ENCODE results near the gene ABL1. TPM values are rescaled to one million over a fixed set of nuclear protein-coding genes. Genes with fewer than 3 reads are reported as not detected.

Gene ABL1
- polyA plus RNA-seq, 3 donors from 2014 or later = 0.25 to 19.2 (median 5.0) TPM

DNA sequence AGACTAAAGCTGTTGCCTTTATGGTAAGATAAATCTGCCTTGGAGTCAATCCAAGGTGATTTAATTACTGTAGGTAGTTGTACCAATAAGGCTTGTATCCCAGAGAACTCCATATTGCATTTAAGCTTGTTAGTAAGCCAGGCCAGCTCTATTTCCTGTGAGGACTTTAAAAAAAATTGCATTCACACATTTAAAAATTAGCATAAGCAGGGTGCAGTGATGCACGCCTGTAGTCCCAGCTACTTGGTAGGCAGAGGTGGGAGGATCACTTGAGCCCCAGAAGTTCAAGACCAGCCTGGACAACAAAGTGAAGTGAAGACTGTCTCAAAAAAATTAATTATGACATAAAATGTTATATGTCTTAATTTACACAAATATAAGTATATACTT is 28.7 kb upstream of the ABL1 start:
- Mint-ChIP-seq H3K36me3 (no peaks in the 10 kb centered on the region), H3K9me3 (peaks cover 0 to 3% (median 0%) of the 10 kb centered on the region in 6 donors), H3K27ac (peak overlapping the region; percentile 54 to 94 (median 87)), H3K4me3 (peak overlapping the region in 3 of 5 donors; percentile 14 to 46 (median 36)), H3K27me3 (ENCODE audit: low read depth in 3 of 3) (peaks cover 0 to 2% (median 1%) of the 10 kb centered on the region in 3 donors), H3K4me1 (peaks cover 14 to 22% of the 10 kb centered on the region in 2 donors)
- DNase-seq = peak; percentile 32 to 41 (median 37)

DNA sequence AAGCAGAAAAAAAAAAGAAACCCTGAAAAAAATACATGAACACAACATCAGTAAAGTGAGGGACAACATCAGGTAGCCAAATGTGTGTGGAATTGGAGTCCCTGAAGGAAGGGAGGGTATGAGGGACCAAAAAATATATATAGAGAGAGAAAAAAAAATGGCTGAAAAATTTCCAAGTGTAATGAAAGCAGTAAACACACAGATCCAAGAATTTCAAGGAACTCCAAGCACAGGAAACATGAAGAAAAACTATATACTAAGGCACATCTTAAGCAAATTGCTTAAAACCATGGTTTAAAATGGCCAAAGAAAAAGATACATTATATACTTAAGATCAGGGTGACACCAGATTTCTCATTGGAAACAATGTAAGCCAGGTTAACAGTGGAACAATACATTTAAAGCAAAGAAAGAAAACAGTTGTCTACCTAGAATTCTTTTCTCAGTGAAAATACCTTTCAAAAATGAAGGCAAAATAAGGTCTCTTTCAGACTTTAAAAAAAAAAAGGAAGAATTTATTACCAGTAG is 24.4 kb upstream of the ABL1 start:
- no peak for DNase-seq
- H3K4me3 Mint-ChIP-seq = no peak overlapping the region
- H3K27ac Mint-ChIP-seq = no peak overlapping the region
- peaks cover 11 to 12% of the 10 kb centered on the region in 2 donors for H3K4me1 Mint-ChIP-seq
- peaks cover 0 to 3% (median 1%) of the 10 kb centered on the region in 3 donors for H3K27me3 Mint-ChIP-seq (ENCODE audit: low read depth in 3 of 3)
- no peaks in the 10 kb centered on the region for H3K36me3 Mint-ChIP-seq
- no peaks in the 10 kb centered on the region for H3K9me3 Mint-ChIP-seq

DNA sequence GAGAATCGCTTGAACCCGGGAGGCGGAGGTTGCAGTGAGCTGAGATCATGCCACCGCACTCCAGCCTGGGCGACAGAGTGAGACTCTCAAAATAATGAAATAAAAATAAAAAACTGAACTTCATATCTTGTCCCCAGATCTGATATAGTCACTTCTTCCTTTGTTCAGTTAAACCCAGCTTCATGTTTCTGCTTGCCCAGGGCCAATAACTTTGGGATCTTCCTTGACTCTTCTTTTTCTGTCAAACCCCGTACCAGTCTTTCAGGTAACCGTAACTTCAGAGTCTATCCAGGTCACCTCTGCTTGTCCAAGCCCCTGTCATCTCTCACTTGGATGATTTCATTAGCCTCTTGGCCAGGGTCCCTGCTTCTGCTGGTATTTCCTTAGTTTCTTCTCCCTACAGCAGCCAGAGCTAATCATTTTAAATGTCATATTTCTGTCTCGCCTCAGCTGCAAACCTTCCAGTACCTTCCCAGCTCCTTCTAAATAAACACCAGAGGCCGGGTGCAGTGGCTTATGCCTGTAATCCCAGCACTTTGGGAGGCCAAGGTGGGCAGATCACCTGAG is 19.7 kb upstream of the ABL1 start:
- DNase-seq = no peak
- peaks cover 0 to 11% (median 0%) of the 10 kb centered on the region in 6 donors for H3K9me3 Mint-ChIP-seq
- no peak overlapping the region for H3K4me3 Mint-ChIP-seq
- H3K4me1 Mint-ChIP-seq = peaks cover 0 to 2% of the 10 kb centered on the region in 2 donors
- peaks cover 0 to 4% (median 1%) of the 10 kb centered on the region in 3 donors for H3K27me3 Mint-ChIP-seq (ENCODE audit: low read depth in 3 of 3)
- H3K27ac Mint-ChIP-seq = peak overlapping the region in 1 of 6 donors; percentile 40
- H3K36me3 Mint-ChIP-seq = peaks cover 0 to 13% (median 9%) of the 10 kb centered on the region in 3 donors

GRCh38 chr9:130817914-130818313 is 17.1 kb upstream of the ABL1 start:
- H3K27me3 Mint-ChIP-seq (ENCODE audit: low read depth in 3 of 3) = peaks cover 0 to 7% (median 1%) of the 10 kb centered on the region in 3 donors
- peaks cover 0 to 2% of the 10 kb centered on the region in 2 donors for H3K4me1 Mint-ChIP-seq
- peaks cover 0 to 13% (median 9%) of the 10 kb centered on the region in 3 donors for H3K36me3 Mint-ChIP-seq
- DNase-seq = no peak
- H3K9me3 Mint-ChIP-seq = peaks cover 0 to 11% (median 0%) of the 10 kb centered on the region in 6 donors
- no peak overlapping the region for H3K27ac Mint-ChIP-seq
- no peak overlapping the region for H3K4me3 Mint-ChIP-seq

DNA sequence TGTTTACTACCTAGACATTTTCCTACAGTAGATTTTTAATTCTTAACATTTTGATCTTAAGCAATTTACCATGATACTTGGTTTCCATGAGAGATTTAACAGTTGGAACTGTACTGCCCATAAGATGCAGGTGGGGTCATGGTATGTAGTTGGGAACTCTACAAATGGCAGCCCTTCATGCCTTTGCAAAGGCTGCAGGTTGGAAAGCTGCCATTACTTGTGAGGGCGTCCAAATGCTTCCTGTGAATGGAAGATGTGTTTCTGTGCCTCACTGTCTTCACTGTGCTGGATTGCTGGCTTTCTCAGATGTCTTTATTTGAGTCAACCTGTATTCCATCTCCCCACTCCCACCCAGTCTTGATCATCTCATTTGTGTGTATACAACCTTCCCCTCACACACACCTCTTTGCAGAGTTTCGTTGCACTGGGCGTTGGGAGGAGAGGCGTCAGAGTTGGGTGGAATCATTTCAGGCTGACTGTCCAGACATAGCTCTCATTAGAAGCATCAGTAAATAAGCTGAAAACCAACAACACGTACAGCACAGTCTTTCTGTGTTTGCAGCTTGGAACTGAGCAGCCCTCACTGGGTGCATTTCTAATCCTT is 14.8 kb upstream of the ABL1 start:
- Mint-ChIP-seq H3K36me3 (peaks cover 0 to 13% (median 9%) of the 10 kb centered on the region in 3 donors), H3K27ac (peak overlapping the region in 1 of 6 donors; percentile 68), H3K4me3 (no peak overlapping the region), H3K9me3 (peaks cover 0 to 11% (median 0%) of the 10 kb centered on the region in 6 donors), H3K4me1 (peaks cover 3 to 12% of the 10 kb centered on the region in 2 donors), H3K27me3 (ENCODE audit: low read depth in 3 of 3) (peaks cover 0 to 6% (median 1%) of the 10 kb centered on the region in 3 donors)
- DNase-seq = no peak

- Mint-ChIP-seq H3K9me3 (peaks cover 0 to 1% (median 0%) of the 10 kb centered on the region in 6 donors), H3K27ac (peak overlapping the region in 3 of 6 donors; percentile 7 to 80 (median 17)), H3K36me3 (peaks cover 0 to 4% (median 1%) of the 10 kb centered on the region in 3 donors), H3K4me1 (peaks cover 1 to 21% of the 10 kb centered on the region in 2 donors), H3K27me3 (ENCODE audit: low read depth in 3 of 3) (peaks cover 0 to 4% (median 2%) of the 10 kb centered on the region in 3 donors), H3K4me3 (no peak overlapping the region)
- no peak for DNase-seq
These were observed 11.6 kb upstream of the ABL1 start for GRCh38 chr9:130823435-130823834.

GRCh38 chr9:130824079-130824478 is 11.0 kb upstream of the ABL1 start:
- H3K4me1 Mint-ChIP-seq = peaks cover 1 to 21% of the 10 kb centered on the region in 2 donors
- peaks cover 0 to 6% (median under 1%) of the 10 kb centered on the region in 6 donors for H3K9me3 Mint-ChIP-seq
- DNase-seq = no peak
- H3K36me3 Mint-ChIP-seq = peaks cover 0 to 8% (median 7%) of the 10 kb centered on the region in 3 donors
- H3K27ac Mint-ChIP-seq = peak overlapping the region in 5 of 6 donors; percentile 18 to 80 (median 49)
- H3K27me3 Mint-ChIP-seq (ENCODE audit: low read depth in 3 of 3) = peaks cover 0 to 4% (median 2%) of the 10 kb centered on the region in 3 donors
- no peak overlapping the region for H3K4me3 Mint-ChIP-seq

GRCh38 chr9:130824643-130825350 is 10.3 kb upstream of the ABL1 start:
- Mint-ChIP-seq H3K4me3 (no peak overlapping the region), H3K4me1 (peaks cover 1 to 24% of the 10 kb centered on the region in 2 donors), H3K27ac (peak overlapping the region; percentile 17 to 54 (median 34)), H3K27me3 (ENCODE audit: low read depth in 3 of 3) (peaks cover 0 to 4% (median 2%) of the 10 kb centered on the region in 3 donors), H3K36me3 (peaks cover 0 to 8% (median 7%) of the 10 kb centered on the region in 3 donors), H3K9me3 (peaks cover 0 to 6% (median 2%) of the 10 kb centered on the region in 6 donors)
- no peak for DNase-seq

- peak overlapping the region in 5 of 6 donors; percentile 4 to 54 (median 28) for H3K27ac Mint-ChIP-seq
- peaks cover 0 to 8% (median 7%) of the 10 kb centered on the region in 3 donors for H3K36me3 Mint-ChIP-seq
- no peak overlapping the region for H3K4me3 Mint-ChIP-seq
- peaks cover 0 to 6% (median 2%) of the 10 kb centered on the region in 6 donors for H3K9me3 Mint-ChIP-seq
- DNase-seq = no peak
- H3K4me1 Mint-ChIP-seq = peaks cover 1 to 27% of the 10 kb centered on the region in 2 donors
- H3K27me3 Mint-ChIP-seq (ENCODE audit: low read depth in 3 of 3) = peaks cover 0 to 4% (median 2%) of the 10 kb centered on the region in 3 donors
These were observed 9.8 kb upstream of the ABL1 start for GRCh38 chr9:130825351-130825651.

GRCh38 chr9:130825809-130826208 is 9.2 kb upstream of the ABL1 start:
- Mint-ChIP-seq H3K27ac (no peak overlapping the region), H3K4me3 (no peak overlapping the region), H3K27me3 (ENCODE audit: low read depth in 3 of 3) (peaks cover 0 to 4% (median 2%) of the 10 kb centered on the region in 3 donors), H3K36me3 (peaks cover 0 to 8% (median 7%) of the 10 kb centered on the region in 3 donors), H3K4me1 (peaks cover 1 to 30% of the 10 kb centered on the region in 2 donors), H3K9me3 (peaks cover 0 to 6% (median 2%) of the 10 kb centered on the region in 6 donors)
- no peak for DNase-seq

GRCh38 chr9:130829762-130830161 is 5.3 kb upstream of the ABL1 start:
- Mint-ChIP-seq H3K36me3 (peaks cover 0 to 11% (median 8%) of the 10 kb centered on the region in 3 donors), H3K27me3 (ENCODE audit: low read depth in 3 of 3) (peaks cover 5 to 7% (median 7%) of the 10 kb centered on the region in 3 donors), H3K4me3 (no peak overlapping the region), H3K27ac (peak overlapping the region in 1 of 6 donors; percentile 84), H3K4me1 (peaks cover 15 to 38% of the 10 kb centered on the region in 2 donors), H3K9me3 (peaks cover 0 to 6% (median 2%) of the 10 kb centered on the region in 6 donors)
- DNase-seq = no peak

DNA sequence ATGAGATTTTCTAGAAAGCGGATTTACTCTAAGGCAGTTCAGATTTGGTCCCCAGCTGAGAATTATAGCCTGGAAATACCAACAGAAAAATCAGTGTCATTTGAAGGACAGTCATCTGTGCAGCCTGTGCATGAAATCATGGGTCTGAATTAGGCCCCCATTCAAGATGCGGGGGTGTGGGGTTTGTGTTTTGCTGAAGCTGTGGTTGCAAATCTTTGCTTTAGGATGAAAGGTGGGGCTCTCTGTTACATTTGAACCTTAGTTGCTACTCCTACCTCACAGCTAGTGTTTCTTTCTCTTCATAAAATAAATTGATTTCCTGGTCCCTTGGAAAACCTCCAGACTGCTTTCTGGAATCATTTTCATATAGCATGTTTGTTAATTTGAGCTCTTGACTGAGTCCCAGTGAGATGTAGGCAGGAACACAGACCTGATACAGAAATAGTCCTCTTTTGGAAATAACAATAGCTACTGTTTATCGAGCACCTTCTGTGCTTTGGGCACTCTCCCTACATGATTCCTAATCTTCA is 4.8 kb upstream of the ABL1 start:
- peaks cover 14 to 34% of the 10 kb centered on the region in 2 donors for H3K4me1 Mint-ChIP-seq
- H3K27ac Mint-ChIP-seq = peak overlapping the region in 4 of 6 donors; percentile 15 to 78 (median 44)
- no peak overlapping the region for H3K4me3 Mint-ChIP-seq
- peaks cover 0 to 11% (median 8%) of the 10 kb centered on the region in 3 donors for H3K36me3 Mint-ChIP-seq
- peaks cover 0 to 6% (median 2%) of the 10 kb centered on the region in 6 donors for H3K9me3 Mint-ChIP-seq
- DNase-seq = no peak
- peaks cover 6 to 9% (median 6%) of the 10 kb centered on the region in 3 donors for H3K27me3 Mint-ChIP-seq (ENCODE audit: low read depth in 3 of 3)

GRCh38 chr9:130831077-130831476 is 4.0 kb upstream of the ABL1 start:
- peak overlapping the region in 4 of 6 donors; percentile 46 to 78 (median 63) for H3K27ac Mint-ChIP-seq
- DNase-seq = no peak
- H3K27me3 Mint-ChIP-seq (ENCODE audit: low read depth in 3 of 3) = peaks cover 9 to 15% (median 12%) of the 10 kb centered on the region in 3 donors
- H3K9me3 Mint-ChIP-seq = peaks cover 0 to 6% (median 2%) of the 10 kb centered on the region in 6 donors
- peaks cover 18 to 34% of the 10 kb centered on the region in 2 donors for H3K4me1 Mint-ChIP-seq
- H3K36me3 Mint-ChIP-seq = peaks cover 0 to 11% (median 8%) of the 10 kb centered on the region in 3 donors
- no peak overlapping the region for H3K4me3 Mint-ChIP-seq

Measured in immature natural killer cell (primary cell).